Subcutaneous adipose tissue (tissue), 4 donors: ENCODE data around the gene ATMIN. TPM values are rescaled to one million over a fixed set of nuclear protein-coding genes. Genes with fewer than 3 reads are reported as not detected.

Source experiments
- total RNA-seq, 4 donors: library from RNA; depleted of rRNA; stranded (reverse); fragments of >200 nt; gene quantifications; one replicate each; pipeline ENCODE4 v1.1.0, GENCODE V29; 2016
- TF ChIP-seq, protein P1 (sequence below): fragments of 450-650 bp; IDR thresholded peaks from one replicate; pipeline ENCODE4 v1.5.1; 2016; ENCODE audit warnings: low read depth, mild to moderate bottlenecking, control low read depth, antibody characterized with exemption, moderate library complexity

The ATMIN gene
- total RNA-seq, 4 donors from 2014 or later: 26.9 to 55.8 (median 36.4) TPM

DNA sequence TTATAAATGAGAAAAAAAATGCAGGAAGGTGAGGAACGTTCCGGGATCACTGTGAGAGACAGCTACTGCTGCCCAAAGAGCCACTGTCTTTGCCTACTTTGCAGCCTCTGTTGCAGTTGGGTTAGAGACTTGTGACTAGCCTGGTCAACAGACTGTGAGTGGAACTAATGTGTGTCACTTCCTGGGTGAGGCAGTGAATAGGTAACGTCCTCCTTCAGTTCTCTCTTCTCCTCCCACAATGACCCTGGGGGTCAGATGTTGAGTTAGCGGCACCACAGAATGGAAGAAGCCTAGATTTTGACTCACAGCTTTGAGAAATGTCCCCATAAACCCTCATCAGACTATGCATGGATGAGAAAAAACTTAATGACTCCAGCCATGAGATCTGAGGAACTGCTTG lies 36.2 kb downstream of the ATMIN start:
- TF ChIP-seq, protein P1, sequence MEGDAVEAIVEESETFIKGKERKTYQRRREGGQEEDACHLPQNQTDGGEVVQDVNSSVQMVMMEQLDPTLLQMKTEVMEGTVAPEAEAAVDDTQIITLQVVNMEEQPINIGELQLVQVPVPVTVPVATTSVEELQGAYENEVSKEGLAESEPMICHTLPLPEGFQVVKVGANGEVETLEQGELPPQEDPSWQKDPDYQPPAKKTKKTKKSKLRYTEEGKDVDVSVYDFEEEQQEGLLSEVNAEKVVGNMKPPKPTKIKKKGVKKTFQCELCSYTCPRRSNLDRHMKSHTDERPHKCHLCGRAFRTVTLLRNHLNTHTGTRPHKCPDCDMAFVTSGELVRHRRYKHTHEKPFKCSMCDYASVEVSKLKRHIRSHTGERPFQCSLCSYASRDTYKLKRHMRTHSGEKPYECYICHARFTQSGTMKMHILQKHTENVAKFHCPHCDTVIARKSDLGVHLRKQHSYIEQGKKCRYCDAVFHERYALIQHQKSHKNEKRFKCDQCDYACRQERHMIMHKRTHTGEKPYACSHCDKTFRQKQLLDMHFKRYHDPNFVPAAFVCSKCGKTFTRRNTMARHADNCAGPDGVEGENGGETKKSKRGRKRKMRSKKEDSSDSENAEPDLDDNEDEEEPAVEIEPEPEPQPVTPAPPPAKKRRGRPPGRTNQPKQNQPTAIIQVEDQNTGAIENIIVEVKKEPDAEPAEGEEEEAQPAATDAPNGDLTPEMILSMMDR: no peak

DNA sequence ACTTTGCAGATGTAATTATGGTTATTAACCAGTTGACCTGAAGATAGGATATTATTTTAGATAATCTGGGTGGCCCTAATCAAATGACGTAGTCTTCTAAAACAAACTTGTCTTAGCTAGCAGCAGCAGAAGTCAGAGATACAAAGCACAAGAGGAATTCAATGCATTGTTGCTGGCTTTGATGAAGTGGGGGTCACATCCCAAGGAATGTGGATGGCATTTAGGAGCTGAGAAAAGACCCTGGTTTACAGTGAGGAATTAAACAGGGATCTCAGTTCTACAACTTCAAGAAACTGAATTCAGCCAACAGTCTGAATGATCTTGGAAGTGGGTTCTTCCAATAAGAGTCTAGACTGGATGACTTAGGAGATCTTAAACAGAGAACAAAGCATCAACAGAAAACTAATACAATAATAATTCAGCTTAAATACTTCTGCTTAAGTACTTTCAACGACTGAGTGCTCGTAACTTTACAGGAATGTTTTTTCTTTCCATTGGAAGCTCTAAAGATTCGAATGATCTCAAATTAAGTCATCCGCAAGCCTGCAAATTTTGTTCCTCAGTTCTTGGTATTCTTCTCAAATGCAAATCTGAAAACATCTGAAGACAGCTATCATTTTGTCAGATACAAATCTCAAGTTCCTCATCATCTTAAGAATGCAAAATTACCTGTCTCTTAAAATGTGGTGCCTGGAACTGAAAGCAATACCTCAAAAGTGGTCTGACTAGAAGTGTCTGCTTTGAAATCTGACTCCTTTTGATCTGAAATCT lies 38.1 kb downstream of the ATMIN start:
- TF ChIP-seq, protein P1: no peak

DNA sequence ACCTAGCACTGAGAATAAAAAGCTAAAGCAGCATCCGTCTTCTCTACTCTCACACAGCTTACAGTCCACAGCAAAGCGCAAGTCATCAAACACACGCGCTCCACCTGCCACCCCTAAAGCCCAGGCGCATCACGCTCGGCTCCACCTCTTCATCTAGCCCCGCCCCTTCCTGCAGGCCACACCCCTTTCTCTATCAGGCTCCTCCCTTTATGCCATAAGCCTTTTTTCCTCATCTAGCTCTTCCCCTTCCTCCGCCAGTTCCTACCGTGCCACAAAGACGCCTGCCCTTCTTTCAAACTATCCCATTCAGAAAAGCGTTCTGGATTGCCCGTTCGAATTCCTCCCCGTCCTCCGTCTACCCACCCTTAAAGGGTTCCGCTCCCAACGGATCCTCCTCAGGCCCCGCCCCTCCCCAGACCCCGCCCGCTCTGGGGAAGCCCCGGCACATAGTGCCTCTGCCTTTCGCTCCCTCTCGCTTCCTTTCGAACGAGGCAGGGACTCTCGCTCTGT lies 41.0 kb downstream of the ATMIN start:
- TF ChIP-seq, protein P1: no peak

DNA sequence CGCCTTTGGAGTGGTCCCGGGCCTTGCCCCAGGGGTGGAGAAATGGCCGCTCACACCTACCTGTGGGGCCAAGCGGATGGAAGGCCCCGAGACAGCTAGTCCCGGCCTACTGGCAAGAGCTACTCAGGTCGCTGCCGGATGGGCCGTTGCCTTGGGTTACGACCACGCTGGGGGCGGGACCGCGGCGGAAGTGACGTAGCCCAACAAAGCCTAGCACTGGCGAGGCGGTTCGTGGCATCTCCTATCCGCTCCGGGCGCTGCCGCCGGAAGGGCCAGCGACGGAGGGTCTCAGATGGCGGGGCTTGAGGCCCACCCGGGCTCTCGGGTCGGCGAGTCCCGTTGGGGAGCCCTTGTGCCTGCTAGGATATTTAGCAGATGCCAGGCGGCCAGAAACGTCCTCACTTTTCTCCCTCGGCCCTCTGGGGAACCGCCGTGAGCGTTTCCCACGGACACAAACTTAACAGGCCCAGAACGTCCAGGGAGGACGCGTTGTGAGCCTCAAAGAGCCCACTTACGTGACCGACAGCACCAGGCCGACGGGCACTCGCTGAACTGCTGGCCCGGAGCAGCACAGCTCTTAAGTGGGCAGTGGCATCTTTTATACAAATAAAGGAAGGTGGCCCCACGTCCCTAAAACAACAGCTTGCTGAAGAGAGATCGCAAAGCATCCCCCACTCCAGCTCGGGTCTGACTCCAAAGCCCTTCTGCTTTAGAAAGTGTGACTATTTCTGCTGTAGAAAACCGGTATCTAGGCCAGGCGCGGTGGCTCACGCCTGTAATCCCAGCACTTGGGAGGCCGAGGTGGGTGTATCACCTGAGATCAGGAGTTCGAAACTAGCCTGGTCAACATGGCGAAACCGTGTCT lies 41.7 kb downstream of the ATMIN start, which contains the start of gene C16orf46:
C16orf46 (minus strand) TSS at position 163 of the 865 bp plus-strand sequence. CDS start 13,283 bp downstream, outside the sequence.
- TF ChIP-seq, protein P1: no peak

DNA sequence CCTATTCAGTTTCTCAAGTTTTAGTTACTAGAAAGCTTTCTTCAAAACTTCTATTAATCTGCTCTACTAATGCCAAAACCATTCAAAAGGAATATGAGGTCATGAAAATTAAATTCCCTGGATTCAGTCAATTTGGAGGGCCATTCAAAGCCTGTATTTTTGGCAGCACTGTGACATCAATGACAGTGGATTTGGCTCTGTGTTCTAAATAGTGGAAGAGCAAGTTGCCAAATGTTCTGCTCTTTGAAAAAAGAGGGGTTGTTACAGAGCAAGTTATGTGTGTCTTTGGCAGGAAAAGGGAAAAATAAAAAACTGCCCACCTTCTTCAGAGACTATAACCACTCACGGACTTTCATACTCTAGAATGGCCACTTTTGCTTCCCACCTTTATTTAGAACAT lies 44.6 kb downstream of the ATMIN start:
- TF ChIP-seq, protein P1: no peak

DNA sequence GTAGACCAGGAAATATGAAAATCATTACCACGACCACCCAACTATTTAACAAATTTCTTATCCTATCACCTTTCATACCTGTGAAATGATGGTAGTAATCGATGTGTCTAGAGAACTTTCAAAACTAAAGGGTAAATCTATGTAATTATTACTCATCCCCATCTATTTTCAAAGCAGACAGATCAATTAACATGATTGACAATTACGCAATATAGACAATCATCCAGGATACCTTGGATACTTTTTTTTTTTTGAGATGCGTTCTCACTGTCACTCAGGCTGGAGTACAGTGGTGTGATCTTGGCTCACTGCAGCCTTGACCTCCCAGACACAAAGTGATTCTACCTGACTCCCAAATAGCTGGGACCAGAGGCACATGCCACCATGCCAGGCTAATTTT lies 45.4 kb downstream of the ATMIN start:
- TF ChIP-seq, protein P1: no peak

DNA sequence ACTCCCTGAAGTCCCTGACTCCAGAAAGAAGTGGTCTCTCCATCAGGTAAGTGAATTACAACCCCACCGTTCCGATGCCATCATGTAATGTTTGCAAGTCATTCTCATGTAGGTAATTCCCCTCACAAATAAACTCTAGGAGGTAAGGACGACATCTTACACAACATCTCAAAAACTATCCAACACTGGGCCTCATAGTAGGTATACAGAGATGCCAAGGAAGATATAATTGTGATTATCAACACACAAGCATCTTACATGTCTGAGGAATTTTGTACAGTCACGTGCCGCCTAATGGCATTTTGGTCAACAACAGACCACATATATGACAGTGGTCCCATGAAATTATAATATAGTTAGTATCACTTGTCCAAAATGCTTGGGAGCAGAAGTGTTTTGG lies 53.2 kb downstream of the ATMIN start:
- TF ChIP-seq, protein P1: no peak
